ENCODE data around the gene RHBDL1. TPM values are rescaled to one million over a fixed set of nuclear protein-coding genes. Genes with fewer than 3 reads are reported as not detected.

The RHBDL1 gene
- total and polyA plus RNA-seq, 9 of the 15 experiments (the other 6 are each of a cell fraction or from before 2014, with no cell fraction given), result 0.03 to 5.6 (median 1.3) TPM; not detected in 1

DNA sequence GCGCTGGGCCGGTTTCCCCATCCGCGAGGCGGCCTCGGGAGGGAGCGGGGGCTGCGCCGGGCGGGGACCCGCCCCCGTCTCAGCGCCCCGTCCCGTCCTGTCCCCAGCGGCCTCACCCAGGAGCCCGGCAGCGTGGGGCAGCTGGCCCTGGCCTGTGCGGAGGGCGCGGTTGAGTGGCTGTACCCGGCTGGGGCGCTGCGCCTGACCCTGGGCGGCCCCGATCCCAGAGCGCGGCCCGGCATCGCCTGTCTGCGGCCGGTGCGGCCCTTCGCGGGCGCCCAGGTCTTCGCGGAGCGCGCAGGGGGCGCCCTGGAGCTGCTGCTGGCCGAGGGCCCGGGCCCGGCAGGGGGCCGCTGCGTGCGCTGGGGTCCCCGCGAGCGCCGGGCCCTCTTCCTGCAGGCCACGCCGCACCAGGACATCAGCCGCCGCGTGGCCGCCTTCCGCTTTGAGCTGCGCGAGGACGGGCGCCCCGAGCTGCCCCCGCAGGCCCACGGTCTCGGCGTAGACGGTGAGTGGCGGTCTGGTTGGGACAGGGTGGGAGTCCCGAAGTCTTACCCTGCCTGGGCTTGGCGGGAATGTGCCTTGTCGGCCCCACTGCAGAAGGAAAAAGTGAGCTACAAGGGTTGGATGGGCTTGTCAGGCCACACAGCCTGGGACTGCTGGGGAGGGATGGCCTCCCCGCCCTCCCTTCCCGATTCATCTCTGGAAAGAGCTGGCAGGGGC, 40.2 kb downstream of the RHBDL1 start (continued):
- no peak; a peak in 1 of 4 replicates for TF ChIP-seq KDM4B (IDR thresholded peaks at IDR 0.05; ENCODE audit: borderline replicate concordance in 2 of 2, low read depth in 1 of 2)
- no peak for TF ChIP-seq ASH1L (IDR thresholded peaks at IDR 0.05; ENCODE audit: borderline replicate concordance, low read depth, partially characterized antibody)
- no peak for TF ChIP-seq ZC3H8 (IDR thresholded peaks at IDR 0.05)
- no peak for TF ChIP-seq SMARCA4 (IDR thresholded peaks at IDR 0.05)
- TF ChIP-seq NFXL1 (CRISPR knock-in tag; IDR thresholded peaks at IDR 0.05), result no peak
- TF ChIP-seq, protein P1, sequence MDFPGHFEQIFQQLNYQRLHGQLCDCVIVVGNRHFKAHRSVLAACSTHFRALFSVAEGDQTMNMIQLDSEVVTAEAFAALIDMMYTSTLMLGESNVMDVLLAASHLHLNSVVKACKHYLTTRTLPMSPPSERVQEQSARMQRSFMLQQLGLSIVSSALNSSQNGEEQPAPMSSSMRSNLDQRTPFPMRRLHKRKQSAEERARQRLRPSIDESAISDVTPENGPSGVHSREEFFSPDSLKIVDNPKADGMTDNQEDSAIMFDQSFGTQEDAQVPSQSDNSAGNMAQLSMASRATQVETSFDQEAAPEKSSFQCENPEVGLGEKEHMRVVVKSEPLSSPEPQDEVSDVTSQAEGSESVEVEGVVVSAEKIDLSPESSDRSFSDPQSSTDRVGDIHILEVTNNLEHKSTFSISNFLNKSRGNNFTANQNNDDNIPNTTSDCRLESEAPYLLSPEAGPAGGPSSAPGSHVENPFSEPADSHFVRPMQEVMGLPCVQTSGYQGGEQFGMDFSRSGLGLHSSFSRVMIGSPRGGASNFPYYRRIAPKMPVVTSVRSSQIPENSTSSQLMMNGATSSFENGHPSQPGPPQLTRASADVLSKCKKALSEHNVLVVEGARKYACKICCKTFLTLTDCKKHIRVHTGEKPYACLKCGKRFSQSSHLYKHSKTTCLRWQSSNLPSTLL (IDR thresholded peaks at IDR 0.05), result no peak
- no peak for TF ChIP-seq XRCC4 (IDR thresholded peaks at IDR 0.05; ENCODE audit: extremely low read depth, insufficient read depth, insufficient read length)
- TF ChIP-seq GATA2 (CRISPR knock-in tag; IDR thresholded peaks at IDR 0.05), result no peak
- TF ChIP-seq, protein P2, sequence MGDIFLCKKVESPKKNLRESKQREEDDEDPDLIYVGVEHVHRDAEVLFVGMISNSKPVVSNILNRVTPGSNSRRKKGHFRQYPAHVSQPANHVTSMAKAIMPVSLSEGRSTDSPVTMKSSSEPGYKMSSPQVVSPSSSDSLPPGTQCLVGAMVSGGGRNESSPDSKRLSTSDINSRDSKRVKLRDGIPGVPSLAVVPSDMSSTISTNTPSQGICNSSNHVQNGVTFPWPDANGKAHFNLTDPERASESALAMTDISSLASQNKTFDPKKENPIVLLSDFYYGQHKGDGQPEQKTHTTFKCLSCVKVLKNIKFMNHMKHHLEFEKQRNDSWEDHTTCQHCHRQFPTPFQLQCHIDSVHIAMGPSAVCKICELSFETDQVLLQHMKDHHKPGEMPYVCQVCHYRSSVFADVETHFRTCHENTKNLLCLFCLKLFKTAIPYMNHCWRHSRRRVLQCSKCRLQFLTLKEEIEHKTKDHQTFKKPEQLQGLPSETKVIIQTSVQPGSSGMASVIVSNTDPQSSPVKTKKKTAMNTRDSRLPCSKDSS (IDR thresholded peaks at IDR 0.05; ENCODE audit: low read depth, partially characterized antibody), result no peak
- TF ChIP-seq, protein P3, sequence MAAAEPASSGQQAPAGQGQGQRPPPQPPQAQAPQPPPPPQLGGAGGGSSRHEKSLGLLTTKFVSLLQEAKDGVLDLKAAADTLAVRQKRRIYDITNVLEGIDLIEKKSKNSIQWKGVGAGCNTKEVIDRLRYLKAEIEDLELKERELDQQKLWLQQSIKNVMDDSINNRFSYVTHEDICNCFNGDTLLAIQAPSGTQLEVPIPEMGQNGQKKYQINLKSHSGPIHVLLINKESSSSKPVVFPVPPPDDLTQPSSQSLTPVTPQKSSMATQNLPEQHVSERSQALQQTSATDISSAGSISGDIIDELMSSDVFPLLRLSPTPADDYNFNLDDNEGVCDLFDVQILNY (CRISPR knock-in tag; IDR thresholded peaks at IDR 0.05), result no peak
- no peak for TF ChIP-seq NR2C2 (CRISPR knock-in tag; IDR thresholded peaks at IDR 0.05)
- TF ChIP-seq NR2C2 (tag; IDR thresholded peaks at IDR 0.05), result no peak
- TF ChIP-seq ZNF217 (CRISPR knock-in tag; IDR thresholded peaks at IDR 0.05), result no peak
- no peak for TF ChIP-seq RFX1 (IDR thresholded peaks at IDR 0.05)
- TF ChIP-seq EGR1 (conservative IDR thresholded peaks at IDR 0.05), result 0 out of 2 replicates have a peak, but pooled peaks have one; percentile 9
- TF ChIP-seq CEBPG (CRISPR knock-in tag; IDR thresholded peaks at IDR 0.05), result no peak
- no peak for TF ChIP-seq CEBPG (tag; conservative IDR thresholded peaks at IDR 0.05 in 1 of 2, IDR thresholded peaks at IDR 0.05 in 1 of 2)
- TF ChIP-seq, protein P4, sequence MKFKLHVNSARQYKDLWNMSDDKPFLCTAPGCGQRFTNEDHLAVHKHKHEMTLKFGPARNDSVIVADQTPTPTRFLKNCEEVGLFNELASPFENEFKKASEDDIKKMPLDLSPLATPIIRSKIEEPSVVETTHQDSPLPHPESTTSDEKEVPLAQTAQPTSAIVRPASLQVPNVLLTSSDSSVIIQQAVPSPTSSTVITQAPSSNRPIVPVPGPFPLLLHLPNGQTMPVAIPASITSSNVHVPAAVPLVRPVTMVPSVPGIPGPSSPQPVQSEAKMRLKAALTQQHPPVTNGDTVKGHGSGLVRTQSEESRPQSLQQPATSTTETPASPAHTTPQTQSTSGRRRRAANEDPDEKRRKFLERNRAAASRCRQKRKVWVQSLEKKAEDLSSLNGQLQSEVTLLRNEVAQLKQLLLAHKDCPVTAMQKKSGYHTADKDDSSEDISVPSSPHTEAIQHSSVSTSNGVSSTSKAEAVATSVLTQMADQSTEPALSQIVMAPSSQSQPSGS (CRISPR knock-in tag; IDR thresholded peaks at IDR 0.05), result no peak
- no peak for TF ChIP-seq CBX8 (IDR thresholded peaks at IDR 0.05; ENCODE audit: borderline replicate concordance, extremely low read depth, low read depth, low read length, poor library complexity, severe bottlenecking)
- no peak for TF ChIP-seq NFE2L1 (tag; IDR thresholded peaks at IDR 0.05; ENCODE audit: borderline replicate concordance, low read depth)
- no peak for TF ChIP-seq NCOA6 (IDR thresholded peaks at IDR 0.05)
- no peak for TF ChIP-seq ZFPM2 (CRISPR knock-in tag; IDR thresholded peaks at IDR 0.05)
- no peak for TF ChIP-seq ZNF41 (CRISPR knock-in tag; conservative IDR thresholded peaks at IDR 0.05)
- no peak for TF ChIP-seq ZKSCAN3 (CRISPR knock-in tag; IDR thresholded peaks at IDR 0.05)

Measured in K562 (cell line).